ENCODE measurements around the gene ACOX3. TPM values are rescaled to one million over a fixed set of nuclear protein-coding genes. Genes with fewer than 3 reads are reported as not detected.

ACOX3 gene
- polyA plus RNA-seq, 2 of the 4 experiments (the other 2 are of a cell fraction), result 4.9 to 8.2 TPM

DNA sequence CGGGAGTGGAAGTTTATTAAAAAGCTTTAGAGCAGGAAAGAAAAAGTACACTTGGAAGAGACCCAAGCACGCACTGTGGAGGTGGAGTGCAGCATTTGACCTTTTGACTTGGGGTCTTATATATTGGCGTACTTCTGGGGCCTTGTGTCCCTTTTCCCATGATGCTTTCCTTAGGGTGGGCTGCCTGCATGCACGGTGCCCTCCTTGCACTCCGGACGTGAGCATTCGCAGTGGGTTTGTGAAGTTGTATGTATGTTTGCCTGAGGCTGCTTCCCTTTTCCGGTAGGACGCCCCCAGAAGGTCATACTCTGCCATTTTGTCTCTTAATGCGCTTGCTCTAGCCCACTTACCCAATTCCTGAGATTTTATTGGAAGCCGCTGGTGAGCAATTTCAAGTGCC lies 39.7 kb upstream of the ACOX3 start:
- WGBS (ENCODE audit: missing lambda C conversion rate), result 96% methylated on average over 11 of the region's 11 CpGs
- FAIRE-seq, result no peak
- Histone ChIP-seq H3K27ac (no peak overlapping the region), H3K9me3 (no peaks in the 10 kb centered on the region), H3K4me2 (no peak overlapping the region), H3K4me1 (no peaks in the 10 kb centered on the region), H3K4me3 (no peak overlapping the region)
- no peak for ATAC-seq
- ChIA-PET POLR2A (no interaction called here), CTCF (interaction anchor here (1.0 to 1.3 kb wide), 2 partner anchors 12 to 303 kb away, joined by 3 to 4 read pairs; no protein-coding TSS in a partner anchor)
- TF ChIP-seq EHF (CRISPR knock-in tag; IDR thresholded peaks at IDR 0.05), result no peak
- TF ChIP-seq, protein P1, sequence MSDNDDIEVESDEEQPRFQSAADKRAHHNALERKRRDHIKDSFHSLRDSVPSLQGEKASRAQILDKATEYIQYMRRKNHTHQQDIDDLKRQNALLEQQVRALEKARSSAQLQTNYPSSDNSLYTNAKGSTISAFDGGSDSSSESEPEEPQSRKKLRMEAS (IDR thresholded peaks at IDR 0.05), result no peak
- TF ChIP-seq RNF2 (IDR thresholded peaks at IDR 0.05; ENCODE audit: borderline replicate concordance, low read depth), result no peak
- TF ChIP-seq FOSL2 (IDR thresholded peaks at IDR 0.05), result no peak
- no peak for TF ChIP-seq FOSL2 (CRISPR knock-in tag; IDR thresholded peaks at IDR 0.05)
- DNase-seq (ENCODE audit: low read depth in 1 of 2, low spot score in 1 of 2), result no peak

DNA sequence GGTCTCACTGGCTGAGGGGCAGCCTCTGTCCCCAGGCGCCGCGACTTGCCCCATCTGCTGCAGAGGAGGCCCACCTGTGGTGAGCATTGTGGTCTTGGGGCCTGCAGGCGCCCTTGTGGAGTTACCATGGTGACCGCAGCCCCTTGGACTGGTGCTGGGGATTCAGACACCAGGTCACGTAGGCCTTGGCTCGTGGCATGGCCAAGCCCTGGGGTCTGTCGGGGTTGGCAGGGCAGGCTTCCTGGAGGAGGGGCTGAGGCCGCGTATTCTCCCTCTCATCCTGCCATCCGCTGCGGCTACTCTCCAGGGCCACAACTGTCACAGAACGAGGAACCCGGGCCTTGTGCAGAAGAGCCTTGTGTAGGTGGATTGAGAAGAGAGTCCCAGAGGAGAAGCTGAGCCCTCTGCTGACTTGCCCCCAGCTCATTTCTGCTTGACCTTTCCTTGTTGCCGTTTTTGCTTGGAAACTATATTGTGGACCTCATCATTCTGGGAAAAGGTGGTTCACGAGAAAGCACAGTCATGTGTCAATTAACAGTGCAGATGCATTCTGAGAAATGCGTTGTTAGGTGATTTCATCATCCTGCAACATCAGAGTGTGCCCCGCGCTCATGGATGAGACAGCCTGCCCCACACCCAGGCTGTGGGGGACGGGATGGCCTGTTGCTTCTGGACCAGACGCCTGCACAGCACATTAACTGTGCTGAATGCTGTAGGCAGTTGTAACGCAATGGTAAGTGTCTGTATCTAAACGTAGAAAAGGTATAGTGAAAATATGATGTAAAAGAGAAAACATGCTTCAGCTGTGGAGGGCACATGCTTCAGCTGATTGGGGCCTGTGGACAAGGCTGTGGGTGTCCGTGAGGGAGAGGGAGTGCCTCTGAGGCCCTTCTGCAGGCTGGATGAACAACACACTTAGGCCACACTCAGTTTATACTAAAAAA lies 38.5 kb upstream of the ACOX3 start:
- Histone ChIP-seq H3K27ac (no peak overlapping the region), H3K4me3 (no peak overlapping the region), H3K4me2 (no peak overlapping the region), H3K9me3 (no peaks in the 10 kb centered on the region), H3K4me1 (no peaks in the 10 kb centered on the region)
- no peak for TF ChIP-seq KDM5A (IDR thresholded peaks at IDR 0.05)
- TF ChIP-seq ESRRA (IDR thresholded peaks at IDR 0.05; ENCODE audit: borderline replicate concordance, low read length), result no peak
- TF ChIP-seq HEYL (CRISPR knock-in tag; IDR thresholded peaks at IDR 0.05), result no peak
- no peak for TF ChIP-seq PHF8 (IDR thresholded peaks at IDR 0.05; ENCODE audit: borderline replicate concordance, low read depth)
- no peak for TF ChIP-seq POLR2AphosphoS2 (conservative IDR thresholded peaks at IDR 0.05; ENCODE audit: low read length)
- TF ChIP-seq, protein P2, sequence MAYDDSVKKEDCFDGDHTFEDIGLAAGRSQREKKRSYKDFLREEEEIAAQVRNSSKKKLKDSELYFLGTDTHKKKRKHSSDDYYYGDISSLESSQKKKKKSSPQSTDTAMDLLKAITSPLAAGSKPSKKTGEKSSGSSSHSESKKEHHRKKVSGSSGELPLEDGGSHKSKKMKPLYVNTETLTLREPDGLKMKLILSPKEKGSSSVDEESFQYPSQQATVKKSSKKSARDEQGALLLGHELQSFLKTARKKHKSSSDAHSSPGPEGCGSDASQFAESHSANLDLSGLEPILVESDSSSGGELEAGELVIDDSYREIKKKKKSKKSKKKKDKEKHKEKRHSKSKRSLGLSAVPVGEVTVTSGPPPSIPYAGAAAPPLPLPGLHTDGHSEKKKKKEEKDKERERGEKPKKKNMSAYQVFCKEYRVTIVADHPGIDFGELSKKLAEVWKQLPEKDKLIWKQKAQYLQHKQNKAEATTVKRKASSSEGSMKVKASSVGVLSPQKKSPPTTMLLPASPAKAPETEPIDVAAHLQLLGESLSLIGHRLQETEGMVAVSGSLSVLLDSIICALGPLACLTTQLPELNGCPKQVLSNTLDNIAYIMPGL (CRISPR knock-in tag; IDR thresholded peaks at IDR 0.05; ENCODE audit: borderline replicate concordance), result no peak
- TF ChIP-seq ZFP36 (IDR thresholded peaks at IDR 0.05; ENCODE audit: borderline replicate concordance, partially characterized antibody), result no peak
- TF ChIP-seq CHD2 (IDR thresholded peaks at IDR 0.05; ENCODE audit: low read length, partially characterized antibody), result no peak
- TF ChIP-seq MYC (IDR thresholded peaks at IDR 0.05; ENCODE audit: borderline replicate concordance, low read length), result no peak
- no peak for TF ChIP-seq GATA3 (IDR thresholded peaks at IDR 0.05; ENCODE audit: borderline replicate concordance)
- no peak for TF ChIP-seq KDM1A (IDR thresholded peaks at IDR 0.05; ENCODE audit: low read depth)
- no peak for TF ChIP-seq EHF (CRISPR knock-in tag; IDR thresholded peaks at IDR 0.05)
- no peak for TF ChIP-seq SREBF2 (IDR thresholded peaks at IDR 0.05)
- no peak for TF ChIP-seq CBX2 (IDR thresholded peaks at IDR 0.05; ENCODE audit: borderline replicate concordance, low read depth)
- TF ChIP-seq, protein P3, sequence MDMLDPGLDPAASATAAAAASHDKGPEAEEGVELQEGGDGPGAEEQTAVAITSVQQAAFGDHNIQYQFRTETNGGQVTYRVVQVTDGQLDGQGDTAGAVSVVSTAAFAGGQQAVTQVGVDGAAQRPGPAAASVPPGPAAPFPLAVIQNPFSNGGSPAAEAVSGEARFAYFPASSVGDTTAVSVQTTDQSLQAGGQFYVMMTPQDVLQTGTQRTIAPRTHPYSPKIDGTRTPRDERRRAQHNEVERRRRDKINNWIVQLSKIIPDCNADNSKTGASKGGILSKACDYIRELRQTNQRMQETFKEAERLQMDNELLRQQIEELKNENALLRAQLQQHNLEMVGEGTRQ (IDR thresholded peaks at IDR 0.05), result no peak
- TF ChIP-seq, protein P4, sequence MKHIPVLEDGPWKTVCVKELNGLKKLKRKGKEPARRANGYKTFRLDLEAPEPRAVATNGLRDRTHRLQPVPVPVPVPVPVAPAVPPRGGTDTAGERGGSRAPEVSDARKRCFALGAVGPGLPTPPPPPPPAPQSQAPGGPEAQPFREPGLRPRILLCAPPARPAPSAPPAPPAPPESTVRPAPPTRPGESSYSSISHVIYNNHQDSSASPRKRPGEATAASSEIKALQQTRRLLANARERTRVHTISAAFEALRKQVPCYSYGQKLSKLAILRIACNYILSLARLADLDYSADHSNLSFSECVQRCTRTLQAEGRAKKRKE (CRISPR knock-in tag; IDR thresholded peaks at IDR 0.05; ENCODE audit: low read depth), result no peak
- TF ChIP-seq EP300 (IDR thresholded peaks at IDR 0.05), result no peak
- TF ChIP-seq FOSB (CRISPR knock-in tag; IDR thresholded peaks at IDR 0.05), result no peak
- ChIA-PET POLR2A (no interaction called here), CTCF (interaction anchor here (1.0 to 1.3 kb wide), 2 partner anchors 11 to 302 kb away, joined by 3 to 4 read pairs; no protein-coding TSS in a partner anchor)
- 89% methylated on average over 17 of the region's 24 CpGs for WGBS (ENCODE audit: missing lambda C conversion rate)
- ATAC-seq (no peak), FAIRE-seq (no peak), DNase-seq (ENCODE audit: low read depth in 1 of 2, low spot score in 1 of 2) (no peak)
